HEK293 (cell line): ENCODE data around the gene PPM1L.
"Not testable (repeated sequence)": the region's sequence is repeated elsewhere in the genome, so short reads cannot be mapped to it uniquely, and the experiment has no call there.

Experiments
- CTCF ChIA-PET: fragments of 350-600 bp; formaldehyde crosslinking; extraction: SDS; loops from one replicate; lab custom pipeline; 2021; ENCODE audit warnings: antibody characterized with exemption; lab: Yijun Ruan, JAX
- POLR2A ChIA-PET: fragments of 300-600 bp; formaldehyde crosslinking; extraction: SDS; loops from one replicate; lab custom pipeline; 2020; ENCODE audit warnings: antibody characterized with exemption, inconsistent platforms; lab: Yijun Ruan, JAX
- H3K27ac ChIP-seq: fragments of 200-500 bp; sonication (Bioruptor generic); 2 replicates; pipeline ENCODE4 v1.5.1; 2014; ENCODE audit warnings: low read depth, low read length, control low read depth, inconsistent platforms; ENCODE audit errors: extremely low read depth
- H3K36me3 ChIP-seq, 2 experiments: fragments of 200-500 bp in 1 of 2; sonication (Bioruptor generic) in 1 of 2; 1 replicate in 1 of 2; 2 replicates in 1 of 2; pipeline ENCODE4 v1.5.1; 2014 to 2017; ENCODE audit warnings: inconsistent platforms in 2 of 2, low read length in 2 of 2; ENCODE audit not compliant: control insufficient read depth in 2 of 2, insufficient read depth in 1 of 2
- H3K4me1 ChIP-seq: fragments of 200-500 bp; sonication (Bioruptor generic); 2 replicates; pipeline ENCODE4 v1.5.1; 2014; ENCODE audit warnings: mild to moderate bottlenecking, low read length, inconsistent platforms; ENCODE audit not compliant: control insufficient read depth, insufficient read depth
- H3K4me3 ChIP-seq: 2 replicates; pipeline ENCODE4 v1.5.1; 2011; ENCODE audit warnings: low read depth, mild to moderate bottlenecking, control low read depth, low read length, moderate library complexity
- H3K9me3 ChIP-seq: fragments of 200-500 bp; sonication (Bioruptor generic); 2 replicates; pipeline ENCODE4 v1.5.1; 2014; ENCODE audit warnings: low read depth, low read length, inconsistent platforms; ENCODE audit not compliant: control insufficient read depth, insufficient read depth
- BCL11B ChIP-seq: fragments of 450-650 bp; formaldehyde crosslinking; IDR thresholded peaks from 2 replicates; pipeline ENCODE4 v1.5.1; 2016; ENCODE audit warnings: low read depth, missing biosample characterization, missing genetic modification characterization
- FEZF1 ChIP-seq: fragments of 450-650 bp; formaldehyde crosslinking; IDR thresholded peaks from 2 replicates; pipeline ENCODE4 v1.5.1; 2016; ENCODE audit warnings: missing biosample characterization, missing genetic modification characterization
- GLIS1 ChIP-seq: fragments of 450-650 bp; formaldehyde crosslinking; IDR thresholded peaks from 2 replicates; pipeline ENCODE4 v1.5.1; 2016; ENCODE audit warnings: missing biosample characterization, missing genetic modification characterization
- MEIS1 ChIP-seq: sonication (generic); formaldehyde crosslinking; IDR thresholded peaks from 2 replicates; pipeline ENCODE4 v1.8.1; 2022; ENCODE audit warnings: missing genetic modification reagents, mild to moderate bottlenecking, borderline replicate concordance
- OVOL3 ChIP-seq: fragments of 450-650 bp; formaldehyde crosslinking; IDR thresholded peaks from 2 replicates; pipeline ENCODE4 v1.5.1; 2016; ENCODE audit warnings: missing biosample characterization, missing genetic modification characterization
- TRIM28 ChIP-seq: IDR thresholded peaks from 2 replicates; pipeline ENCODE4 v1.6.1; 2011; ENCODE audit warnings: low read length, control low read depth, borderline replicate concordance
- ZFP69B ChIP-seq: fragments of 450-650 bp; formaldehyde crosslinking; IDR thresholded peaks from 2 replicates; pipeline ENCODE4 v1.5.1; 2016; ENCODE audit warnings: missing biosample characterization, missing genetic modification characterization
- ZNF133 ChIP-seq: fragments of 450-650 bp; formaldehyde crosslinking; IDR thresholded peaks from 2 replicates; pipeline ENCODE4 v1.5.1; 2016; ENCODE audit warnings: missing biosample characterization, missing genetic modification characterization
- ZNF366 ChIP-seq: fragments of 450-650 bp; formaldehyde crosslinking; conservative IDR thresholded peaks from 2 replicates; pipeline ENCODE4 v1.5.1; 2016; ENCODE audit warnings: missing biosample characterization, missing genetic modification characterization
- ZNF624 ChIP-seq: fragments of 450-650 bp; formaldehyde crosslinking; IDR thresholded peaks from 2 replicates; pipeline ENCODE4 v1.5.1; 2017; ENCODE audit warnings: missing biosample characterization, missing genetic modification characterization
- ZNF791 ChIP-seq: fragments of 450-650 bp; formaldehyde crosslinking; IDR thresholded peaks from 2 replicates; pipeline ENCODE4 v1.5.1; 2016; ENCODE audit warnings: missing biosample characterization, missing genetic modification characterization
- ZNF792 ChIP-seq: fragments of 450-650 bp; formaldehyde crosslinking; IDR thresholded peaks from 2 replicates; pipeline ENCODE4 v1.5.1; 2016; ENCODE audit warnings: missing biosample characterization, missing genetic modification characterization
- ZNF843 ChIP-seq: fragments of 450-650 bp; formaldehyde crosslinking; IDR thresholded peaks from 2 replicates; pipeline ENCODE4 v1.5.1; 2016; ENCODE audit warnings: missing biosample characterization, missing genetic modification characterization
- TF ChIP-seq, protein P1 (sequence below): fragments of 450-650 bp; formaldehyde crosslinking; IDR thresholded peaks from 2 replicates; pipeline ENCODE4 v1.5.1; 2016; ENCODE audit warnings: missing biosample characterization, missing genetic modification characterization
- TF ChIP-seq, protein P2 (sequence below): fragments of 450-650 bp; formaldehyde crosslinking; IDR thresholded peaks from 2 replicates; pipeline ENCODE4 v1.5.1; 2017; ENCODE audit warnings: missing biosample characterization, missing genetic modification characterization

PPM1L gene

DNA sequence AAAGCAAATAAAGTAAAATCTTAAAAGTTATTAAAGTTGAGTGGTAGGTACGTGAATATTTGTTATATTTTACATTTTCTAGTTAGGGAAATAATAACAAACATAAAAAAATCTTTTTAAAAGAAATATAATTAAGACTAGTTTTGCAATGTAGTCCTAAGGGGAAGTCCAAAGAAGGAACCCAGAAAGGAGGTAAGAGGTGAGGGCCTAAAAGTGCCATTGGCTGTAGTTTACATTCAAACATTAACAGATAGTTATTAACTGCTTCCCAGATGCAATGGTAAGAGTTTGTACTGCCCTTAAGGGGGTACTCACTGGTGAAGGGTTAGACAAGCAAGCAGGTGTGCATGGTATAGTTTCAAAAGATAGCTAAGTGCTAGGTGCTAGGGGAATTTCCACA, 269.9 kb downstream of the PPM1L start (continued):
- TF ChIP-seq TRIM28: no peak
- TF ChIP-seq ZNF624 (tag by site-specific recombination): no peak
- TF ChIP-seq ZNF133 (tag by site-specific recombination): no peak

DNA sequence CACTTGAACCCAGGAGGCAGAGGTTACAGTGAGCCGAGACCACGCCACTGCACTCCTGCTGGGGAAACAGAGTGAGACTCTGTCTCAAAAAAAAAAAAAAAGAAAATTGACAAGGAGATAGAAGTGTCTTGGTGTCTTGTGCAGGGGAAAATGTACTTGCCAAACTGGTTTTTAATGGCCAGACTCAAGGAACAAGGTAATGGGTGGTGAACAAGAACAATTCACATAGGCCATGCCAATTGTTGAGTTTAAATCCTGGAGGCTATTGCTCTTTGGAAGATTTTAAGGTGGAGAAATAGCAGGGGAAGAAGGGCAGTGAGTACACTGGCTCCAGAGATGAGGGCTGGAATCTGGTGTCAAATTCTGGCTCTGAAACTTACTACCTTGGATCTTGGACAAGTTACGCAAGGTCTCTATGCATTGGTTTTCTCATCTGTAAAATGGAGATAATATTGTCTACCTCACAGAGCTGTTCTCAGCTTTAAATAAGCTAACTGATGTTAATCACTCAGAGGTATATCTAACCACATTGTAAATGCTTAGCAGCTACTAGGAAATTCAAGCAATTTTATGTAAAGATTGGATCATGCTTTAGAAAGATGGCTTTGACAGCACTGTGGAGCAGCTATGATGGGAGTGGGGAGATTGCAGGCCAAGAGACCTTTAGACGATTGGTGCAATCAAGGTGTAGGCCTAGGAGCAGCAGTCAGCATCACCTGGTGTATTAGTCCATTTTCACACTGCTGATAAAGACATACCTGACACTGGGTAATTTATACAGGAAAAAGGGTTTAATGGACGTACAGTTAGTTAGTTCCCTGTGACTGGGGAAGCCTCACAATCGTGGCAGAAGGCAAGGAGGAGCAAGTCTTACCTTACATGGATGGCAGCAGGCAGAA, 270.8 kb downstream of the PPM1L start:
- no peak overlapping the region for H3K4me3 ChIP-seq
- POLR2A ChIA-PET: no interaction called here
- no peak for TF ChIP-seq MEIS1 (CRISPR knock-in tag)
- TF ChIP-seq, protein P1, sequence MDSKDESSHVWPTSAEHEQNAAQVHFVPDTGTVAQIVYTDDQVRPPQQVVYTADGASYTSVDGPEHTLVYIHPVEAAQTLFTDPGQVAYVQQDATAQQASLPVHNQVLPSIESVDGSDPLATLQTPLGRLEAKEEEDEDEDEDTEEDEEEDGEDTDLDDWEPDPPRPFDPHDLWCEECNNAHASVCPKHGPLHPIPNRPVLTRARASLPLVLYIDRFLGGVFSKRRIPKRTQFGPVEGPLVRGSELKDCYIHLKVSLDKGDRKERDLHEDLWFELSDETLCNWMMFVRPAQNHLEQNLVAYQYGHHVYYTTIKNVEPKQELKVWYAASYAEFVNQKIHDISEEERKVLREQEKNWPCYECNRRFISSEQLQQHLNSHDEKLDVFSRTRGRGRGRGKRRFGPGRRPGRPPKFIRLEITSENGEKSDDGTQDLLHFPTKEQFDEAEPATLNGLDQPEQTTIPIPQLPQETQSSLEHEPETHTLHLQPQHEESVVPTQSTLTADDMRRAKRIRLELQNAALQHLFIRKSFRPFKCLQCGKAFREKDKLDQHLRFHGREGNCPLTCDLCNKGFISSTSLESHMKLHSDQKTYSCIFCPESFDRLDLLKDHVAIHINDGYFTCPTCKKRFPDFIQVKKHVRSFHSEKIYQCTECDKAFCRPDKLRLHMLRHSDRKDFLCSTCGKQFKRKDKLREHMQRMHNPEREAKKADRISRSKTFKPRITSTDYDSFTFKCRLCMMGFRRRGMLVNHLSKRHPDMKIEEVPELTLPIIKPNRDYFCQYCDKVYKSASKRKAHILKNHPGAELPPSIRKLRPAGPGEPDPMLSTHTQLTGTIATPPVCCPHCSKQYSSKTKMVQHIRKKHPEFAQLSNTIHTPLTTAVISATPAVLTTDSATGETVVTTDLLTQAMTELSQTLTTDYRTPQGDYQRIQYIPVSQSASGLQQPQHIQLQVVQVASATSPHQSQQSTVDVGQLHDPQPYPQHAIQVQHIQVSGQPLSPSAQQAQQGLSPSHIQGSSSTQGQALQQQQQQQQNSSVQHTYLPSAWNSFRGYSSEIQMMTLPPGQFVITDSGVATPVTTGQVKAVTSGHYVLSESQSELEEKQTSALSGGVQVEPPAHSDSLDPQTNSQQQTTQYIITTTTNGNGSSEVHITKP (tag by site-specific recombination): no peak
- H3K27ac ChIP-seq: no peak overlapping the region
- H3K4me1 ChIP-seq: no peaks in the 10 kb centered on the region
- no peaks in the 10 kb centered on the region for H3K36me3 ChIP-seq
- H3K9me3 ChIP-seq: no peaks in the 10 kb centered on the region
- CTCF ChIA-PET: no interaction called here

DNA sequence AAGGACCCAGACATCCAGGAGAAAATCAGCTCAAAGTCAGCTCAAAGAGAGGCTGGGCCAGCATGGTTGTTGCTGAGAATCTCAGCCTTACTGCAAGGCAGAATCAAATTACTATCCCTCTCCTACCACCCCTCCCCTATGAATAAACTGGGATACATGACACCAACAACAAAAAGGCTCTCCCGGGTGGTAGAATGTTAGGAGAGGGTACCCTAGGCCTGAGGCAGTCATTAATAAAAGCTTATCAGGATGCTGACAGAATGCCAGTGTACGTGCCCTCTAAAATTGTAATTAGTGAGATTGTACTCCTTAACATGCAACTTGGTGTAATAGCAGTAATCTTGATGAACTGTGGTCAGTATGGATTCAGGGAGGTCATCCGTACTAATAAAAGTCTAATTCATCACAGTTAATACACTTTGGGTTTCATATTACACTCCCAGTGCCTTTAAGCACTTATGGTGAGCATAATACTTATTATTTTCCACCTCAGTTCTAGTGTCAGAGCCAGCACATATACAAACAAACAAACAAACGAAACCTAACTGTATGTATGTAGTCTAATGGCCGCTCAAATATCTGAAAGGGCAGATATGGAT, 272.6 kb downstream of the PPM1L start:
- H3K4me1 ChIP-seq: no peaks in the 10 kb centered on the region
- ChIA-PET CTCF (interaction anchor here (0.5 kb wide), 1 partner anchor 310 kb away, joined by 5 read pairs; no protein-coding TSS in a partner anchor), POLR2A (no interaction called here)
- H3K4me3 ChIP-seq: no peak overlapping the region
- H3K9me3 ChIP-seq: no peaks in the 10 kb centered on the region
- no peaks in the 10 kb centered on the region for H3K36me3 ChIP-seq
- H3K27ac ChIP-seq: no peak overlapping the region
- TF ChIP-seq ZNF843 (tag by site-specific recombination) (0 out of 2 replicates have a peak, but pooled peaks have one; percentile 27), FEZF1 (peak; percentile 51; the same call in 1 of the 2 replicates), ZNF366 (tag by site-specific recombination) (0 out of 2 replicates have a peak, but pooled peaks have one; percentile 17), TRIM28 (peak; percentile 33; the same call in 1 of the 2 replicates), ZFP69B (tag by site-specific recombination) (no peak), GLIS1 (peak; percentile 26; the same call in 1 of the 2 replicates)

DNA sequence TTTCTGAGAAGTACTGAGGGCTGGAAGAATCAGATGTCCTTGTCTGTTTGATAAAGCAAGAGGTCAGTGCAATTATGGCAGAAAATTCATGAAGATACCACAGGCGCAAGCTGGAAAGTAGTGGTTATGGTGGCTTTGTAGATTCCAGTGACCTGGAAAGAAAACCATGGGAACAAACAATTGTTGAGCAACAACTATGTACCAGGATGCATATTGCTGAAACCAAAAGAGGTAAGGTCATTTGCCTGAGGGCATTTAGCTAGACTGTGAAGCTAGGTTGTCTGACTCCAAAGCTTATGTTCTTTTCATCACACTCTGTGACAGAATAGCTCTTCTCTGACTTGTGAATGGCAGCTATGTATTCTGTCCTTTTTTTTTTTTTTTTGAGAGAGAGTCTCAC, 275.1 kb downstream of the PPM1L start:
- H3K9me3 ChIP-seq: no peaks in the 10 kb centered on the region
- TF ChIP-seq OVOL3 (tag by site-specific recombination) (no peak), BCL11B (tag by site-specific recombination) (no peak), ZNF791 (no peak), ZNF792 (tag by site-specific recombination) (no peak)
- TF ChIP-seq, protein P2, sequence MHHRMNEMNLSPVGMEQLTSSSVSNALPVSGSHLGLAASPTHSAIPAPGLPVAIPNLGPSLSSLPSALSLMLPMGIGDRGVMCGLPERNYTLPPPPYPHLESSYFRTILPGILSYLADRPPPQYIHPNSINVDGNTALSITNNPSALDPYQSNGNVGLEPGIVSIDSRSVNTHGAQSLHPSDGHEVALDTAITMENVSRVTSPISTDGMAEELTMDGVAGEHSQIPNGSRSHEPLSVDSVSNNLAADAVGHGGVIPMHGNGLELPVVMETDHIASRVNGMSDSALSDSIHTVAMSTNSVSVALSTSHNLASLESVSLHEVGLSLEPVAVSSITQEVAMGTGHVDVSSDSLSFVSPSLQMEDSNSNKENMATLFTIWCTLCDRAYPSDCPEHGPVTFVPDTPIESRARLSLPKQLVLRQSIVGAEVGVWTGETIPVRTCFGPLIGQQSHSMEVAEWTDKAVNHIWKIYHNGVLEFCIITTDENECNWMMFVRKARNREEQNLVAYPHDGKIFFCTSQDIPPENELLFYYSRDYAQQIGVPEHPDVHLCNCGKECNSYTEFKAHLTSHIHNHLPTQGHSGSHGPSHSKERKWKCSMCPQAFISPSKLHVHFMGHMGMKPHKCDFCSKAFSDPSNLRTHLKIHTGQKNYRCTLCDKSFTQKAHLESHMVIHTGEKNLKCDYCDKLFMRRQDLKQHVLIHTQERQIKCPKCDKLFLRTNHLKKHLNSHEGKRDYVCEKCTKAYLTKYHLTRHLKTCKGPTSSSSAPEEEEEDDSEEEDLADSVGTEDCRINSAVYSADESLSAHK: no peak
- TF ChIP-seq, all 188 proteins: peak for 0
- no peak overlapping the region for H3K4me3 ChIP-seq
- POLR2A ChIA-PET: no interaction called here
- no peaks in the 10 kb centered on the region for H3K36me3 ChIP-seq
- CTCF ChIA-PET: no interaction called here
- no peak overlapping the region for H3K27ac ChIP-seq
- no peaks in the 10 kb centered on the region for H3K4me1 ChIP-seq

DNA sequence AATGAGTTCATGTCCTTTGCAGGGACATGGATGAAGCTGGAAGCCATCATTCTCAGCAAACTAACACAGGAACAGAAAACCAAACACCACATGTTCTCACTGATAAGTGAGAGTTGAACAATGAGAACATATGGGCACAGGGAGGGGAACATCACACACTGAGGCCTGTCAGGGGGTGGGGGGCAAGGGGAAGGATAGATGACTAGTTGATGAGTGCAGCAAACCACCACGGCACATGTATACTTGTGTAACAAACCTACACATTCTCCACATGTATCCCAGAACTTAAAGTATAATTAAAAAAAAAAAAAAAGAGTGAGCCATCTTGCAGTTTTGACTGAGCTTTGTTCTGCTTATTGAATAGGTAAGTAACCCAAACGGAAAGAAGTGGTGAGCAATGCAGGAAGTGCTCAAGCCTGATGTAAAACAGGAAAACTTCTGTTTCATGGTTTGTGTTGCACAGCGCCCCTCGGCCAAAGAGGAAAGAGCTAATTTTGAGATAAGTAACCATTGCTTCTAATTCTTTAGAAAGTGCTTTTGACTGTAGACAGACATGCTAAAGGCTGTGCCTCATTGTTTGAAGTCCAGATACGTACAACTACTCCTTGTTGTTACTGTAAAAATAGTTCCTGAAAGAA, 279.0 kb downstream of the PPM1L start:
- H3K9me3 ChIP-seq, CTCF ChIA-PET, H3K4me3 ChIP-seq, POLR2A ChIA-PET, H3K27ac ChIP-seq, H3K4me1 ChIP-seq, H3K36me3 ChIP-seq: not testable (repeated sequence)
